BJ (cell line): Measurements from ENCODE around the gene CTAGE9. TPM values are rescaled to one million over a fixed set of nuclear protein-coding genes. Genes with fewer than 3 reads are reported as not detected.
A peak's percentile ranks its signal among the peaks of the same experiment; 100 is the strongest.

Source experiments
- CTCF ChIA-PET: fragments of 350-600 bp; formaldehyde crosslinking; extraction: SDS; loops from one replicate; lab custom pipeline; 2021; ENCODE audit warnings: antibody characterized with exemption, inconsistent platforms; lab: Yijun Ruan, JAX
- POLR2A ChIA-PET: fragments of 300-600 bp; sonication (Branson Sonifier 250); formaldehyde crosslinking; extraction: SDS; loops from one replicate; lab custom pipeline; 2021; ENCODE audit warnings: antibody characterized with exemption; lab: Charles Lee
- DNase-seq: peaks from one replicate; pipeline ENCODE4 v3.0.0-alpha.2; 2011; ENCODE audit warnings: low read depth
- H3K27me3 ChIP-seq: 2 replicates; pipeline ENCODE4 v1.6.0; 2011; ENCODE audit warnings: low read length; ENCODE audit not compliant: control insufficient read depth, insufficient read depth
- H3K36me3 ChIP-seq: 2 replicates; pipeline ENCODE4 v1.5.1; 2011; ENCODE audit warnings: low read length; ENCODE audit not compliant: control insufficient read depth, insufficient read depth
- H3K4me3 ChIP-seq: 2 replicates; pipeline ENCODE4 v1.5.1; 2011; ENCODE audit warnings: low read depth, mild to moderate bottlenecking, control low read depth, low read length
- polyA plus RNA-seq: library from polyadenylated mRNA; depleted of rRNA; stranded (reverse); fragments of >200 nt; gene quantifications from 2 replicates; pipeline ENCODE4 v1.2.3, GENCODE V29; 2011
- TF ChIP-seq, protein P1 (sequence below): IDR thresholded peaks from 2 replicates; pipeline ENCODE4 v1.5.1; 2011; ENCODE audit warnings: low read depth, mild to moderate bottlenecking, control low read depth, inconsistent platforms, low read length, moderate library complexity; ENCODE audit not compliant: insufficient read depth

CTAGE9 gene
- polyA plus RNA-seq, 1 experiment: not detected

DNA sequence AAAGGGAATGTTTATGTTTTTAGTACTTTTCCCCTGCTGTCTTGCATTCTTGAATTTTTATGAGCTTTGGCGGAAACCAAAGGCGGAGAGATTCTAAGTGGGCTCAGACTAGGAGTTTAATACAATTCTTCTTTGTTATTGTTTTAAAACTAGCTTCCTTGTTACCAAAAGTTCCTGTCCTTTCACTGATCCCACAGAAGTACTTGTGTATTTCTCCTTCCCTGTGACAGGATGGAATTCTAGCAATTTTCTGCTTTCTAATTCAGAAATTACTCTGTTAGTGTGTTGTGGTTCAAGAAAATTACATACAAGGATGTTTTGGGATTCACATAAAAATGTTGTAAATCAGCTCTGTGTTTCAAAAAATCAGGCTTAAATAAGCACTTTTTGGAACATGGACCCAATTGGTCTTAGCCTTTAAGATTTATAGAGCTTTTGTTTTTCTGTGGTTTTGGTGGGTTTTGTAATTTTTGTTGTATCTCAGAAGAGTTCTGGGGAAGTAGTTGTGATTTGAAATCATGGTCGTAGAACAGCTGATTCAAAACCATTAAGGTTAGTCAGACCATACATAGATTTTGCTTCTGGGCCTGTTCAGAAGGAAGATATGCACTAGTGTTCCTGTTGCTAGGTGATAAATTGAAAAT lies 17.6 kb upstream of the CTAGE9 start:
- DNase-seq: peak; percentile 33
- Histone ChIP-seq H3K4me3 (no peak overlapping the region), H3K27me3 (no peaks in the 10 kb centered on the region), H3K36me3 (no peaks in the 10 kb centered on the region)
- CTCF ChIA-PET: interaction anchor here (1.5 to 1.8 kb wide), 2 partner anchors 33 to 182 kb away, joined by 4 to 7 read pairs; no protein-coding TSS in a partner anchor
- POLR2A ChIA-PET: no interaction called here
- TF ChIP-seq, protein P1, sequence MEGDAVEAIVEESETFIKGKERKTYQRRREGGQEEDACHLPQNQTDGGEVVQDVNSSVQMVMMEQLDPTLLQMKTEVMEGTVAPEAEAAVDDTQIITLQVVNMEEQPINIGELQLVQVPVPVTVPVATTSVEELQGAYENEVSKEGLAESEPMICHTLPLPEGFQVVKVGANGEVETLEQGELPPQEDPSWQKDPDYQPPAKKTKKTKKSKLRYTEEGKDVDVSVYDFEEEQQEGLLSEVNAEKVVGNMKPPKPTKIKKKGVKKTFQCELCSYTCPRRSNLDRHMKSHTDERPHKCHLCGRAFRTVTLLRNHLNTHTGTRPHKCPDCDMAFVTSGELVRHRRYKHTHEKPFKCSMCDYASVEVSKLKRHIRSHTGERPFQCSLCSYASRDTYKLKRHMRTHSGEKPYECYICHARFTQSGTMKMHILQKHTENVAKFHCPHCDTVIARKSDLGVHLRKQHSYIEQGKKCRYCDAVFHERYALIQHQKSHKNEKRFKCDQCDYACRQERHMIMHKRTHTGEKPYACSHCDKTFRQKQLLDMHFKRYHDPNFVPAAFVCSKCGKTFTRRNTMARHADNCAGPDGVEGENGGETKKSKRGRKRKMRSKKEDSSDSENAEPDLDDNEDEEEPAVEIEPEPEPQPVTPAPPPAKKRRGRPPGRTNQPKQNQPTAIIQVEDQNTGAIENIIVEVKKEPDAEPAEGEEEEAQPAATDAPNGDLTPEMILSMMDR: no peak

DNA sequence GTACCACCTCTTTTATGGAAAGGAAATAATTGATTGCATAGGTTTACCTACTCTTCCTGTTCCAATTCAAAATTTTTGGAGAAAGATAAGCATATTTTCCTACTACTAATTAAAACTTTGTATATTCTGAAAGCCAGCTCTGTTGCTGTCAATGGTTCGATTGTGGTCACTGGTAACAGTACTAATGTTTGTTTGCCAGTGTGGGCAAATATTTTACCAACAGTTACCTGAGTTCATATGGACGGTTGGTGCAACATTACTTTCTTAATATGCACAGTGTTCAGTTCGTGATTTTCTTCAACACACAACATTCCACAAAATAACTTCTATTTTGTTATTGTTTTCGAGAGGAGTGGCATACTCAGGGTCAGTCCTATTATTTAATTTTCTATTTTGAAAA lies 17.1 kb upstream of the CTAGE9 start:
- ChIA-PET POLR2A (no interaction called here), CTCF (interaction anchor here (0.6 to 1.8 kb wide), 2 partner anchors 8 to 33 kb away, joined by 4 to 5 read pairs; no protein-coding TSS in a partner anchor)
- TF ChIP-seq, protein P1: no peak
- DNase-seq: no peak
- Histone ChIP-seq H3K36me3 (no peaks in the 10 kb centered on the region), H3K4me3 (no peak overlapping the region), H3K27me3 (no peaks in the 10 kb centered on the region)

DNA sequence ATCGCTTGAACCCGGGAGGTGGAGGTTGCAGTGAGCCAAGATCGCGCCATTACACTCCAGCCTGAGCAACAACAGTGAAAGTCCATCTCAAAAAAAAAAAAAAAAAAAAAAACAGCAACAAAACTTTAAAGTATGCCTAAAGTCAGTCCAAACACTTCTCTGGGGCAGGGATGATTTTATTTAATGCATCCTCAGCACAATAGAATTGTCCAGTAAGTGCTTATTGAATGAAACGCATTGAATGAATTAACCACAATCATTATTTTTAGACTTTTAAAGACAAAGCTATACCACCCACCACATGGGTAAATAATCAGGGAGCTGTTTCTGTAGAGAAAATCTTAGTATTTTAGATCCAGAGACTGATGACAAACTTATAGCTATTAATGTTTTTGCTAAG lies 16.6 kb upstream of the CTAGE9 start:
- POLR2A ChIA-PET: no interaction called here
- no peak for DNase-seq
- no peaks in the 10 kb centered on the region for H3K27me3 ChIP-seq
- TF ChIP-seq, protein P1: no peak
- H3K36me3 ChIP-seq: no peaks in the 10 kb centered on the region
- H3K4me3 ChIP-seq: no peak overlapping the region
- CTCF ChIA-PET: interaction anchor here (0.6 to 1.8 kb wide), 2 partner anchors 8 to 32 kb away, joined by 4 to 5 read pairs; no protein-coding TSS in a partner anchor

DNA sequence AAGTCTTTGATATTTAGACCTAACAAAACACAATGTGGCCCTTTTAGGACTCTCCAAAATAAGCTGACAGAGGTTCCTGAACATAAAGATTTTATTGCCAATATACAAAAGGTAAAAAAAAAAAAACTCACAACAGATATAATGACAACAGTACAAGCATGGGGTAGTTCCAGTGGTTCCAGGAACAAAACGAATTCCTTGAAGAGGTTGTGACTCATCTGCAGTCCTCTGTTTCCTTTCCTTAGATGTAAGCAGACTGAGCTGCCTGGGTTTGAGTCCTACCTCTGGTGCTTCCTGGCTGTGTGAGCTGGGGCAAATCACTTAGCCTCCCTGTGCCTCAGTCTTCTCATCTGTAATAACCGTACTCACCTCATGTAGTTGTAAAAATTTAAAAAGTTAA lies 13.3 kb upstream of the CTAGE9 start:
- Histone ChIP-seq H3K36me3 (no peaks in the 10 kb centered on the region), H3K4me3 (no peak overlapping the region), H3K27me3 (no peaks in the 10 kb centered on the region)
- TF ChIP-seq, protein P1: no peak
- no peak for DNase-seq
- POLR2A ChIA-PET: no interaction called here
- CTCF ChIA-PET: interaction anchor here (1.6 kb wide), 1 partner anchor 29 kb away, joined by 5 read pairs; no protein-coding TSS in a partner anchor

DNA sequence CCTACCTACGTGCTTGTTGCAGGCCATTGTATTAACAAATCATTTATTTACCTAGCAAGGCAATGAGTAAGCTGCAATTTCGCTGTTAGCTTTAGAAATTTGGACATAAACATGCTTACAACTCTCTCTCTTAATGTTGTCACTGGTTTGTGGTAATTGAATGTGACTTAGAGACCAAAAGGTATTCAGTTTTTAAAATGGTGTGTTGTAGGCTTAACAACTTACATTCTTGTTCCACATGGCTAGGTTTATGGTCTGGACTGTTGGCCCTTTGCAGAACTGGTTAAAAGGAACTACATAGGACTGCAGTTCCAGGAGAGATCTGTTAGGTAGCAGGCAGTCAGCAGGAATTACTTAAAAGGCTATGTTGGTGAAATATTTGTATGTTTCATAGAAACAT lies 10.3 kb upstream of the CTAGE9 start:
- DNase-seq: no peak
- CTCF ChIA-PET: interaction anchor here (1.4 kb wide), 1 partner anchor 194 kb away, joined by 3 read pairs; no protein-coding TSS in a partner anchor
- POLR2A ChIA-PET: no interaction called here
- TF ChIP-seq, protein P1: no peak
- H3K4me3 ChIP-seq: no peak overlapping the region
- H3K27me3 ChIP-seq: no peaks in the 10 kb centered on the region
- no peaks in the 10 kb centered on the region for H3K36me3 ChIP-seq
